Loucy (cell line): ENCODE results near the gene SLC43A3.

Experiments
- EZH2phosphoT487 ChIP-seq: fragments of 200-600 bp; IDR thresholded peaks from 2 replicates; pipeline ENCODE4 v1.6.1; 2018; ENCODE audit warnings: antibody characterized with exemption, mild to moderate bottlenecking, moderate library complexity, borderline replicate concordance
- TF ChIP-seq, protein P1 (sequence below): fragments of 200-600 bp; sonication (generic); conservative IDR thresholded peaks from 2 replicates; pipeline ENCODE4 v1.5.1; 2014; ENCODE audit warnings: mild to moderate bottlenecking, antibody characterized with exemption, low read length

DNA sequence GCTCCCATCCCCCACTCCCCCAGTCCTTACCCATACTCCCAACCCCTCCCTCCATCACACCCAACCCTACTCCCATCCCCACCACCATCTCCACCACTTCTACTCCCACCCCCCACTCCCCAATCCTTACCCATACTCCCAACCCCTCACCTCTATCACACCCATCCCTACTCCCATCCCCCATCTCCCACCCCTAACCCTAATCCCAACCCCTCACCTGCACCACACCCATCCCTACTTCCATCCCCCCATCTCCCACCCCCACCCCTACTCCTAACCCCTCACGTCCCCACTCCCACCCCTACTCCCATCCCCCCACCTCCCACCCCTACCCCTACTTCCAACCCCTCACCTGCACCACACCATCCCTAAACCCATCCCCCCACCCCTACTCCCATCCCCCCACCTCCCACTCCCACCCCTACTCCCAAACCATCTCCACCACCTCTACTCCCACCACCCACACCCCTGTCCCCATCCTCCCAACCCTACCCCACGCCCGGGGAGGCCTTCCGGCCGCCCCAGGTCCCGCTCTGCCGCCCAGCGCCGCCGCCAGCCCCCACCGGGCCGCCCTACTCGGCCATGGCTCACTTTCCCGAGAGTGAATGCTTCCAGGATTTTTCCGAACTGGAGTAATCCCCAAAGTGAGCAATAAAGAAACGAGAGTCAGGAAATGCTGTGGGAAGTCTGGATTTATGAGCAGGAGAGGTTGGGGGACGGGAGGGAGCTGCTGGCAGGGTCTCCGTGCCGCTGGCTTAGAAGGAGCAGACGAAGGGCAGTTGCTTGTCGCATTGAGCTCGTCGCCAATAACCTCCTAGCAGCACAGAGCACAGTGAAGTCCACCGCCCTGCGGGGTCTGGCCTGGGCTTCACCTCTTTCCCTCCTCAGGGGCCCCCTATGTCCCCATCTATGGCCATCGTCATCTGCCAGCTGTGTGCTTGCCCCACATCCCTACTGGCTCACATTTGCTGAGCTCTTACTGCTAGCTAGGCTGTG, 50.5 kb downstream of the SLC43A3 start:
- TF ChIP-seq, protein P1, sequence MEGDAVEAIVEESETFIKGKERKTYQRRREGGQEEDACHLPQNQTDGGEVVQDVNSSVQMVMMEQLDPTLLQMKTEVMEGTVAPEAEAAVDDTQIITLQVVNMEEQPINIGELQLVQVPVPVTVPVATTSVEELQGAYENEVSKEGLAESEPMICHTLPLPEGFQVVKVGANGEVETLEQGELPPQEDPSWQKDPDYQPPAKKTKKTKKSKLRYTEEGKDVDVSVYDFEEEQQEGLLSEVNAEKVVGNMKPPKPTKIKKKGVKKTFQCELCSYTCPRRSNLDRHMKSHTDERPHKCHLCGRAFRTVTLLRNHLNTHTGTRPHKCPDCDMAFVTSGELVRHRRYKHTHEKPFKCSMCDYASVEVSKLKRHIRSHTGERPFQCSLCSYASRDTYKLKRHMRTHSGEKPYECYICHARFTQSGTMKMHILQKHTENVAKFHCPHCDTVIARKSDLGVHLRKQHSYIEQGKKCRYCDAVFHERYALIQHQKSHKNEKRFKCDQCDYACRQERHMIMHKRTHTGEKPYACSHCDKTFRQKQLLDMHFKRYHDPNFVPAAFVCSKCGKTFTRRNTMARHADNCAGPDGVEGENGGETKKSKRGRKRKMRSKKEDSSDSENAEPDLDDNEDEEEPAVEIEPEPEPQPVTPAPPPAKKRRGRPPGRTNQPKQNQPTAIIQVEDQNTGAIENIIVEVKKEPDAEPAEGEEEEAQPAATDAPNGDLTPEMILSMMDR, result no peak
- TF ChIP-seq EZH2phosphoT487, result no peak
